HFFc6 (cell line): ENCODE results near the gene NTMT1. TPM values are rescaled to one million over a fixed set of nuclear protein-coding genes. Genes with fewer than 3 reads are reported as not detected.

ENCODE experiments used
- DNase-seq: peaks from one replicate; pipeline ENCODE4 v3.0.0-alpha.2; 2018
- H3K27ac Mint-ChIP-seq: 2 replicates; pipeline ENCODE4 v1.8.0; 2020; ENCODE audit warnings: mild to moderate bottlenecking, mixed read lengths
- H3K27me3 Mint-ChIP-seq: 2 replicates; pipeline ENCODE4 v1.8.0; 2021; ENCODE audit warnings: mild to moderate bottlenecking, moderate library complexity, mixed read lengths; ENCODE audit not compliant: insufficient read depth
- H3K36me3 Mint-ChIP-seq: 2 replicates; pipeline ENCODE4 v1.8.0; 2021; ENCODE audit warnings: low read depth, mixed read lengths
- H3K4me1 Mint-ChIP-seq: 2 replicates; pipeline ENCODE4 v1.8.0; 2020; ENCODE audit warnings: low read depth, mixed read lengths
- H3K4me3 Mint-ChIP-seq: 2 replicates; pipeline ENCODE4 v1.8.0; 2020; ENCODE audit warnings: mild to moderate bottlenecking, moderate library complexity, mixed read lengths
- H3K9me3 Mint-ChIP-seq: 2 replicates; pipeline ENCODE4 v1.8.0; 2020; ENCODE audit warnings: mild to moderate bottlenecking, mixed read lengths
- total RNA-seq, 6 experiments: library from RNA; stranded (reverse); fragmentation: NEBNext Ultra II Directional; extraction: Animal tissue kit (Norgen Biotek cat#: 25700); gene quantifications; 2 replicates in 1 of 6; 3 replicates in 5 of 6; pipeline ENCODE4 v1.2.3, GENCODE V29; 2021
- TF ChIP-seq, protein P1 (sequence below): fragments of 200-600 bp; sonication (generic); IDR thresholded peaks from 2 replicates; pipeline ENCODE4 v1.5.0; 2021; ENCODE audit warnings: antibody characterized with exemption, mild to moderate bottlenecking

Gene NTMT1
- total RNA-seq, 6 experiments from 2014 or later: 81.6 to 90.0 (median 87.7) TPM

DNA sequence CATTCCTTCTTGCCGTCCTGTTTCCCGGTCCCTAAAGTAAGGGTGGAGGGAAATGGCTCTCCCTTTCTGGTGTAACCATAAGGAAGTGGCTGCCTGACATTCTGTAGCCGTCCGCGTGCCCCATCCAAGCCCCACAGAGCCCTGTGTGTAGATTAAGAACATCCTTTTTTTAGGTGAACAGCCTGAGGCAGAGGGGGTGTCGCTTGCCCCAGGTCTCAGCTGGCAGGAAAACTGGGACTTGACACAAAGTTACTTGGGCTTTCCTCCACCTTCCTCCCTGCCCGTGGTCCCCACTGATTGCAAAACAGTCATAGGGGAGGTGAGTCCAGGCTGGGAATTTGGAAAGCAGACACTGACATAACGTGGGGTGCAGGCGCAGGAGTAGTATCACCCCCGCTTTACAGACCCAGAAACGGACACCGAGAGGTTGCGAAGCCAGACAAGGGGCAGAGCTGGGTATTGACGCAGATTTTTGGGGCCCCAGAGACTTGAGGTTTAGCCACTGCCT lies 27.8 kb upstream of the NTMT1 start:
- Mint-ChIP-seq H3K36me3 (no peaks in the 10 kb centered on the region), H3K4me1 (peaks cover 31% of the 10 kb centered on the region), H3K27me3 (peaks cover 2% of the 10 kb centered on the region; the same call in 1 of the 2 replicates), H3K27ac (peak overlapping the region; percentile 72), H3K4me3 (peak overlapping the region; percentile 49), H3K9me3 (no peaks in the 10 kb centered on the region)
- no peak for DNase-seq
- TF ChIP-seq, protein P1, sequence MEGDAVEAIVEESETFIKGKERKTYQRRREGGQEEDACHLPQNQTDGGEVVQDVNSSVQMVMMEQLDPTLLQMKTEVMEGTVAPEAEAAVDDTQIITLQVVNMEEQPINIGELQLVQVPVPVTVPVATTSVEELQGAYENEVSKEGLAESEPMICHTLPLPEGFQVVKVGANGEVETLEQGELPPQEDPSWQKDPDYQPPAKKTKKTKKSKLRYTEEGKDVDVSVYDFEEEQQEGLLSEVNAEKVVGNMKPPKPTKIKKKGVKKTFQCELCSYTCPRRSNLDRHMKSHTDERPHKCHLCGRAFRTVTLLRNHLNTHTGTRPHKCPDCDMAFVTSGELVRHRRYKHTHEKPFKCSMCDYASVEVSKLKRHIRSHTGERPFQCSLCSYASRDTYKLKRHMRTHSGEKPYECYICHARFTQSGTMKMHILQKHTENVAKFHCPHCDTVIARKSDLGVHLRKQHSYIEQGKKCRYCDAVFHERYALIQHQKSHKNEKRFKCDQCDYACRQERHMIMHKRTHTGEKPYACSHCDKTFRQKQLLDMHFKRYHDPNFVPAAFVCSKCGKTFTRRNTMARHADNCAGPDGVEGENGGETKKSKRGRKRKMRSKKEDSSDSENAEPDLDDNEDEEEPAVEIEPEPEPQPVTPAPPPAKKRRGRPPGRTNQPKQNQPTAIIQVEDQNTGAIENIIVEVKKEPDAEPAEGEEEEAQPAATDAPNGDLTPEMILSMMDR: no peak

GRCh38 chr9:129601082-129601674 lies 24.8 kb upstream of the NTMT1 start:
- Mint-ChIP-seq H3K4me1 (peaks cover 15% of the 10 kb centered on the region), H3K9me3 (no peaks in the 10 kb centered on the region), H3K27me3 (peaks cover 2% of the 10 kb centered on the region; the same call in 1 of the 2 replicates), H3K27ac (no peak overlapping the region), H3K4me3 (no peak overlapping the region), H3K36me3 (no peaks in the 10 kb centered on the region)
- TF ChIP-seq, protein P1: no peak
- no peak for DNase-seq

GRCh38 chr9:129602598-129603415 lies 23.2 kb upstream of the NTMT1 start:
- H3K27ac Mint-ChIP-seq: no peak overlapping the region

GRCh38 chr9:129604056-129604765 lies 21.8 kb upstream of the NTMT1 start:
- Mint-ChIP-seq H3K36me3 (no peaks in the 10 kb centered on the region), H3K9me3 (no peaks in the 10 kb centered on the region), H3K4me3 (no peak overlapping the region), H3K27ac (peak overlapping the region; percentile 36; the same call in 1 of the 2 replicates), H3K27me3 (peaks cover 2% of the 10 kb centered on the region), H3K4me1 (peaks cover 25% of the 10 kb centered on the region)
- TF ChIP-seq, protein P1: no peak
- no peak for DNase-seq

More at GRCh38 chr9:129602598-129603415, 23.2 kb upstream of the NTMT1 start:
- Mint-ChIP-seq H3K27me3 (peaks cover 2% of the 10 kb centered on the region), H3K9me3 (no peaks in the 10 kb centered on the region), H3K4me3 (no peak overlapping the region), H3K36me3 (no peaks in the 10 kb centered on the region), H3K4me1 (peaks cover 19% of the 10 kb centered on the region)
- no peak for DNase-seq
- TF ChIP-seq, protein P1: no peak

GRCh38 chr9:129604766-129605163 lies 21.2 kb upstream of the NTMT1 start:
- Mint-ChIP-seq H3K27me3 (peaks cover 2% of the 10 kb centered on the region), H3K36me3 (no peaks in the 10 kb centered on the region), H3K4me3 (no peak overlapping the region), H3K27ac (peak overlapping the region; percentile 36; the same call in 1 of the 2 replicates), H3K4me1 (peaks cover 28% of the 10 kb centered on the region), H3K9me3 (no peaks in the 10 kb centered on the region)
- no peak for DNase-seq
- TF ChIP-seq, protein P1: no peak
